Hepatocyte (in vitro differentiated cells): ENCODE data around the gene FAM120A. TPM values are rescaled to one million over a fixed set of nuclear protein-coding genes. Genes with fewer than 3 reads are reported as not detected.
A peak's percentile ranks its signal among the peaks of the same experiment; 100 is the strongest.

Experiments
- DNase-seq: peaks from one replicate; pipeline ENCODE4 v3.0.0-alpha.2; 2016; ENCODE audit warnings: low spot score
- H2AFZ ChIP-seq: fragments of 200-600 bp; sonication (generic); 2 replicates; pipeline ENCODE4 v1.6.0; 2016; ENCODE audit warnings: antibody characterized with exemption, mild to moderate bottlenecking
- H3K27ac ChIP-seq: fragments of 200-600 bp; sonication (generic); 2 replicates; pipeline ENCODE4 v1.5.1; 2016; ENCODE audit warnings: mild to moderate bottlenecking
- H3K27me3 ChIP-seq: fragments of 200-600 bp; sonication (generic); 2 replicates; pipeline ENCODE4 v1.6.1; 2016
- H3K36me3 ChIP-seq: fragments of 200-600 bp; sonication (generic); replicated peaks from 2 replicates; pipeline ENCODE4 v1.5.1; 2016; ENCODE audit warnings: low read depth; ENCODE audit not compliant: insufficient read depth
- H3K4me1 ChIP-seq: fragments of 200-600 bp; sonication (generic); 2 replicates; pipeline ENCODE4 v1.5.1; 2016; ENCODE audit warnings: mild to moderate bottlenecking, moderate library complexity; ENCODE audit not compliant: insufficient read depth
- H3K4me2 ChIP-seq: fragments of 200-600 bp; sonication (generic); 2 replicates; pipeline ENCODE4 v1.6.0; 2016
- H3K4me3 ChIP-seq: fragments of 200-600 bp; sonication (generic); 2 replicates; pipeline ENCODE4 v1.5.1; 2016; ENCODE audit warnings: mild to moderate bottlenecking
- H3K79me2 ChIP-seq: fragments of 200-600 bp; sonication (generic); 2 replicates; pipeline ENCODE4 v1.6.0; 2017; ENCODE audit warnings: mild to moderate bottlenecking
- H3K9me2 ChIP-seq: fragments of 200-600 bp; sonication (generic); replicated peaks from 2 replicates; pipeline ENCODE4 v1.6.0; 2017; ENCODE audit warnings: mild to moderate bottlenecking; ENCODE audit not compliant: insufficient read depth
- H3K9me3 ChIP-seq: fragments of 200-600 bp; sonication (generic); 2 replicates; pipeline ENCODE4 v1.5.1; 2016; ENCODE audit warnings: low read depth, mild to moderate bottlenecking
- H4K20me1 ChIP-seq: fragments of 200-600 bp; sonication (generic); 2 replicates; pipeline ENCODE4 v1.6.0; 2016; ENCODE audit warnings: mild to moderate bottlenecking; ENCODE audit not compliant: insufficient read depth, poor library complexity, severe bottlenecking
- EZH2 ChIP-seq: fragments of 200-600 bp; sonication (generic); IDR thresholded peaks from 2 replicates; pipeline ENCODE4 v1.6.1; 2016; ENCODE audit warnings: antibody characterized with exemption, mild to moderate bottlenecking, borderline replicate concordance
- EZH2phosphoT487 ChIP-seq: fragments of 200-600 bp; sonication (generic); IDR thresholded peaks from one replicate; pipeline ENCODE4 v1.6.1; 2018; ENCODE audit warnings: antibody characterized with exemption, mild to moderate bottlenecking, low read depth, moderate library complexity; ENCODE audit not compliant: unreplicated experiment, severe bottlenecking
- WGBS: methylation state at CpG from one replicate; pipeline ENCODE4 v1.1.6; 2016; ENCODE audit warnings: low lambda C conversion rate; ENCODE audit errors: missing lambda C conversion rate; 5-methylcytosine and 5-hydroxymethylcytosine counted together
- polyA plus RNA-seq: library from polyadenylated mRNA; unstranded; fragments of >200 nt; fragmentation: Nextera tagmentation; extraction: Ambion mirVana; gene quantifications from 2 replicates; pipeline ENCODE4 v1.2.1, GENCODE V29; 2016
- total RNA-seq: library from RNA; depleted of rRNA; stranded (reverse); fragments of >200 nt; gene quantifications from 2 replicates; pipeline ENCODE4 v1.2.3, GENCODE V29; 2014
- TF ChIP-seq, protein P1 (sequence below): fragments of 200-600 bp; sonication (generic); IDR thresholded peaks from 2 replicates; pipeline ENCODE4 v1.5.1; 2016; ENCODE audit warnings: antibody characterized with exemption, mild to moderate bottlenecking; ENCODE audit not compliant: poor library complexity

FAM120A gene
- total and polyA plus RNA-seq, 2 experiments from 2014 or later = 16.0 to 49.3 TPM

DNA sequence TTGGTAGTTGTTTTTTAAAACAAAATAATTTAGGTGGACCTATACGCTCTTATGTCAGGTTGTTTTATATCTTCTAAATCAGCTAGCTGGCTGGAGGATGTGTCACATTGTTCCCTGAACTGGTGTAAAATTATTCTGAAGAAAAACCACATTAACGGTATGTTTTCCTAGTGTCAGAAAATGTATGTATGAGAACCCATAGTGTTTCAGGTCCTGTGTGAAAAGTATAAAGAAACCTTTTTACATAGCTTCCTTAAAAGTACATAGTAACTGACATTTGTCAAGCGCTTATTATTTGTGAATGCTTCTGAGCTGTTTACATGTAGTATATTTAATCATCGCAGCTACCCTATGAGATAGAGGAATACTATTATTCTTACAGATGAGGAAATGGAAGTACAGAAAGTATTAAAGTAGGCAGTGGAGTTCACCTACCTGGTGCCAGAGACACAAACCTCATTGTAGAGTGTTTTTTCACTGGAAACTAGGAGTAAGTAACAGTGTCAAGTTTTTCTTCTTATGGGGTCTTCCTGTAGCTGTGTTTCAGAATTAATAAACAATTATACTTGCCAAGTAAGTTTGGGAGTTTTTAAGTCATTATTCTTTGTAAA, 12.3 kb downstream of the FAM120A start:
- TF ChIP-seq EZH2phosphoT487 (no peak), EZH2 (no peak)
- TF ChIP-seq, protein P1, sequence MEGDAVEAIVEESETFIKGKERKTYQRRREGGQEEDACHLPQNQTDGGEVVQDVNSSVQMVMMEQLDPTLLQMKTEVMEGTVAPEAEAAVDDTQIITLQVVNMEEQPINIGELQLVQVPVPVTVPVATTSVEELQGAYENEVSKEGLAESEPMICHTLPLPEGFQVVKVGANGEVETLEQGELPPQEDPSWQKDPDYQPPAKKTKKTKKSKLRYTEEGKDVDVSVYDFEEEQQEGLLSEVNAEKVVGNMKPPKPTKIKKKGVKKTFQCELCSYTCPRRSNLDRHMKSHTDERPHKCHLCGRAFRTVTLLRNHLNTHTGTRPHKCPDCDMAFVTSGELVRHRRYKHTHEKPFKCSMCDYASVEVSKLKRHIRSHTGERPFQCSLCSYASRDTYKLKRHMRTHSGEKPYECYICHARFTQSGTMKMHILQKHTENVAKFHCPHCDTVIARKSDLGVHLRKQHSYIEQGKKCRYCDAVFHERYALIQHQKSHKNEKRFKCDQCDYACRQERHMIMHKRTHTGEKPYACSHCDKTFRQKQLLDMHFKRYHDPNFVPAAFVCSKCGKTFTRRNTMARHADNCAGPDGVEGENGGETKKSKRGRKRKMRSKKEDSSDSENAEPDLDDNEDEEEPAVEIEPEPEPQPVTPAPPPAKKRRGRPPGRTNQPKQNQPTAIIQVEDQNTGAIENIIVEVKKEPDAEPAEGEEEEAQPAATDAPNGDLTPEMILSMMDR = no peak
- 96% methylated on average over 4 of the region's 4 CpGs for WGBS
- H3K79me2 ChIP-seq = peaks cover 98% of the 10 kb centered on the region
- H3K9me2 ChIP-seq = no peaks in the 10 kb centered on the region
- no peaks in the 10 kb centered on the region for H3K27me3 ChIP-seq
- no peak overlapping the region for H3K4me2 ChIP-seq
- no peak overlapping the region for H3K27ac ChIP-seq
- H4K20me1 ChIP-seq = peaks cover 41% of the 10 kb centered on the region
- no peaks in the 10 kb centered on the region for H3K9me3 ChIP-seq
- DNase-seq = no peak
- H3K4me3 ChIP-seq = no peak overlapping the region
- no peak overlapping the region for H2AFZ ChIP-seq
- H3K36me3 ChIP-seq = no peaks in the 10 kb centered on the region
- H3K4me1 ChIP-seq = peaks cover 22% of the 10 kb centered on the region

- Histone ChIP-seq H3K27ac (no peak overlapping the region), H3K36me3 (no peaks in the 10 kb centered on the region), H3K4me1 (peaks cover 26% of the 10 kb centered on the region), H3K9me3 (no peaks in the 10 kb centered on the region), H3K27me3 (no peaks in the 10 kb centered on the region), H3K79me2 (peaks cover 98% of the 10 kb centered on the region), H2AFZ (no peak overlapping the region), H3K4me2 (peak overlapping the region; percentile 14), H4K20me1 (peaks cover 41% of the 10 kb centered on the region), H3K4me3 (no peak overlapping the region), H3K9me2 (no peaks in the 10 kb centered on the region)
- TF ChIP-seq, protein P1 = no peak
- WGBS = 65% methylated on average over 3 of the region's 3 CpGs
- DNase-seq = no peak
Measured at GRCh38 chr9:93464395-93464794, 12.9 kb downstream of the FAM120A start.

GRCh38 chr9:93464876-93465275, 13.4 kb downstream of the FAM120A start:
- Histone ChIP-seq H3K9me2 (no peaks in the 10 kb centered on the region), H3K27me3 (no peaks in the 10 kb centered on the region), H3K79me2 (peaks cover 98% of the 10 kb centered on the region), H3K9me3 (no peaks in the 10 kb centered on the region), H2AFZ (no peak overlapping the region), H3K36me3 (no peaks in the 10 kb centered on the region), H3K27ac (no peak overlapping the region), H3K4me3 (no peak overlapping the region), H4K20me1 (peaks cover 46% of the 10 kb centered on the region), H3K4me1 (peaks cover 30% of the 10 kb centered on the region), H3K4me2 (peak overlapping the region; percentile 14)
- no peak for TF ChIP-seq EZH2
- TF ChIP-seq, protein P1 = no peak
- TF ChIP-seq EZH2phosphoT487 = no peak
- WGBS = 43% methylated on average over 2 of the region's 2 CpGs
- no peak for DNase-seq
